Upper lobe of left lung (tissue), 6 donors: Measurements from ENCODE around the gene DNMT3A. TPM values are rescaled to one million over a fixed set of nuclear protein-coding genes. Genes with fewer than 3 reads are reported as not detected.

ENCODE experiments used
- ATAC-seq, 2 donors: fragments of 200-7000 bp; cut with Tn5 transposase; one replicate each; pipeline ENCODE4 v1.9.1; 2022; ENCODE audit warnings: mild to moderate bottlenecking in 2 of 2, moderate library complexity in 2 of 2; ENCODE audit not compliant: low FRiP score in 2 of 2
- DNase-seq, 2 donors: peaks; one replicate each; pipeline ENCODE4 v3.0.0-alpha.2; 2019 to 2020
- H3K27ac ChIP-seq, 4 donors: fragments of 200-600 bp; sonication (generic); one replicate each; pipeline ENCODE4 v1.5.1; 2016 to 2019
- H3K27me3 ChIP-seq, 4 donors: fragments of 200-600 bp; sonication (generic); one replicate each; pipeline ENCODE4 v1.5.1; 2017 to 2019
- H3K36me3 ChIP-seq, 4 donors: fragments of 200-600 bp; sonication (generic); one replicate each; pipeline ENCODE4 v1.5.1; 2016 to 2019
- H3K4me1 ChIP-seq, 4 donors: fragments of 200-600 bp; sonication (generic); one replicate each; pipeline ENCODE4 v1.5.1; 2018 to 2019
- H3K4me3 ChIP-seq, 4 donors: fragments of 200-600 bp; sonication (generic); one replicate each; pipeline ENCODE4 v1.5.1; 2017 to 2019; ENCODE audit warnings: mild to moderate bottlenecking in 2 of 4, moderate library complexity in 1 of 4
- H3K9me3 ChIP-seq, 4 donors: fragments of 200-600 bp; sonication (generic); one replicate each; pipeline ENCODE4 v1.5.1; 2018 to 2019
- CTCF ChIP-seq, 6 experiments: fragments of 450-650 bp in 4 of 6; fragments of 200-600 bp in 2 of 6; sonication (generic) in 2 of 6; IDR thresholded peaks; one replicate each; pipeline ENCODE4 v1.5.1; 2016 to 2019; ENCODE audit warnings: antibody characterized with exemption in 6 of 6
- EP300 ChIP-seq, 4 donors: sonication (generic); formaldehyde crosslinking; IDR thresholded peaks; one replicate each; pipeline ENCODE4 v1.5.1; 2017; ENCODE audit warnings: antibody characterized with exemption in 4 of 4, control low read depth in 2 of 4
- POLR2A ChIP-seq, 4 donors: fragments of 450-650 bp; IDR thresholded peaks; one replicate each; pipeline ENCODE4 v1.5.1; 2016 to 2017; ENCODE audit warnings: antibody characterized with exemption in 4 of 4, mild to moderate bottlenecking in 2 of 4
- POLR2AphosphoS5 ChIP-seq, 2 donors: sonication (generic); formaldehyde crosslinking; IDR thresholded peaks; one replicate each; pipeline ENCODE4 v1.5.1; 2017; ENCODE audit warnings: antibody characterized with exemption in 2 of 2
- WGBS, 2 donors: methylation state at CpG; one replicate each; pipeline ENCODE4 v1.1.5; 2017 to 2018; 5-methylcytosine and 5-hydroxymethylcytosine counted together
- total RNA-seq, 6 donors: library from RNA; depleted of rRNA in 4 of 6; stranded (reverse); fragments of >200 nt in 4 of 6; gene quantifications; one replicate each; pipeline versions ENCODE4 v1.1.0 to v1.2.1, GENCODE V29; 2016 to 2021
- donor health status: DM: no; HTN: no; CAD: no; lungs with moderate emphysema.
- donor health status: DM: no; HTN: yes; CAD: no; lungs with severe emphysema.

The DNMT3A gene
- total RNA-seq, 6 donors from 2014 or later = 7.8 to 49.2 (median 30.4) TPM

DNA sequence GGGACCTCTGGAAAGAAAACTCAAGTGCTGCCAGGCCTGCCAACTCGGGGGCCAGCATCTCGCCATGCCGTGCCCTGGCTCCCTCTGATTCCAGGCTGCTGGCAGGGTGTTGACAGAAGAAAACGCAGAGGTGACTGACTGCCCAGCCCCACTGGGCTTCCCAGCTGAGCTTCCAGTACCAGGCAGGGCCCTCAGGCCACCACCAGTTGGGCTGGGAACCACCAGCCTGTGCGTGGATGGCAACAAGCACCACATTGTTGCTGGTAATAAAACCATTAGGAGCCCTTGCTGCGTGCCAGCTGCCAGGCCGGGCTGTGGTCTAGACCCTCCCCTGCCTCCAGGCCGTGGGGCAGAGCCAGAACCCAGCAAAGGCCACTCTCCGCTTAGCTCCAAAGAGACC is 9.2 kb downstream of the DNMT3A start:
- H3K4me1 ChIP-seq = peaks cover 0 to 22% (median 2%) of the 10 kb centered on the region in 4 donors
- no peak for ATAC-seq
- no peak overlapping the region for H3K27ac ChIP-seq
- no peaks in the 10 kb centered on the region for H3K27me3 ChIP-seq
- H3K4me3 ChIP-seq = no peak overlapping the region
- DNase-seq = no peak
- no peak for TF ChIP-seq POLR2AphosphoS5 (IDR thresholded peaks at IDR 0.05)
- no peak for TF ChIP-seq CTCF (IDR thresholded peaks at IDR 0.05)
- no peak for TF ChIP-seq POLR2A (IDR thresholded peaks at IDR 0.05)
- no peak for TF ChIP-seq EP300 (IDR thresholded peaks at IDR 0.05)
- 88 to 90% methylated on average over 5 to 9 of the region's 9 CpGs for WGBS, 2 donors
- no peaks in the 10 kb centered on the region for H3K36me3 ChIP-seq
- H3K9me3 ChIP-seq = no peaks in the 10 kb centered on the region

DNA sequence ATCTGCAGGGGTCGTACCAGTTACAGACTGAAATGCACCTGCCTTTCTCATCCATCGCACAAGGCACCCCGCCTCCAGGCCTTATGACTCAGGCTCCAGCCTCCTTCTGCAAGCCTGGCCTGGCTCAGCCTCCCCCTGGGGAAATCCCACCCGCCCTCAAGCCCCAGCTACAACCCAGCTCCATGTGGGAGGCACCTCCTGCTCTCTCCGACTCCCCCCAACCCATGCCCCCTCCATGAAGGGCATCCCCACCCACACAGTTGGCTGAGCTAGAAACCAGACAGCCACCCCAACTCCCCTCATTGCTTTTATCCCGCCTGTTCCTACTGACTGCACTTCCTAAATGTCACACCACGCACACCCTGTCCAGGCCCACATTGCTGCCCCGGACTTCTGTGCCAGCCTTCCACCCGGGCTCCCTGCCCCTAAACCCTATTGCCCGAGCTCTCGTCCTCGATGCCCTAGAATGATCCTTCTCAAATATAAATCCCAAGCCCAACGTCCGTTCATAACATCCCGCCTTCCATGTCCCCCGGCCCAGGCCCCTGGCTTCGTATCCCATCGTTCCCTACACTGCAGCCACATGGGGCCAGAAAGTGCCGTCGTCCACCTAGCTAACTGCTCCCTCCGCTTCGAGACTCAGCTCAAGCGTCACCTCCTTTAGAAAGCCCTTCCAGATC is 9.9 kb downstream of the DNMT3A start:
- 89 to 91% methylated on average over 23 of the region's 23 CpGs for WGBS, 2 donors
- DNase-seq (no peak), ATAC-seq (no peak)
- H3K4me1 ChIP-seq = peaks cover 0 to 17% (median 2%) of the 10 kb centered on the region in 4 donors
- H3K27ac ChIP-seq = no peak overlapping the region
- H3K27me3 ChIP-seq = no peaks in the 10 kb centered on the region
- H3K9me3 ChIP-seq = peaks cover 0 to 4% (median under 1%) of the 10 kb centered on the region in 4 donors
- no peak overlapping the region for H3K4me3 ChIP-seq
- H3K36me3 ChIP-seq = peaks cover 0 to 3% (median 0%) of the 10 kb centered on the region in 4 donors
- no peak for TF ChIP-seq POLR2AphosphoS5 (IDR thresholded peaks at IDR 0.05)
- TF ChIP-seq CTCF (IDR thresholded peaks at IDR 0.05) = no peak
- no peak for TF ChIP-seq POLR2A (IDR thresholded peaks at IDR 0.05)
- no peak for TF ChIP-seq EP300 (IDR thresholded peaks at IDR 0.05)

- TF ChIP-seq POLR2AphosphoS5 (IDR thresholded peaks at IDR 0.05) = no peak
- TF ChIP-seq EP300 (IDR thresholded peaks at IDR 0.05) = no peak
- TF ChIP-seq CTCF (IDR thresholded peaks at IDR 0.05) = no peak
- TF ChIP-seq POLR2A (IDR thresholded peaks at IDR 0.05) = no peak
- no peak for ATAC-seq
- peaks cover 0 to 3% (median 0%) of the 10 kb centered on the region in 4 donors for H3K36me3 ChIP-seq
- H3K9me3 ChIP-seq = peaks cover 0 to 12% (median 5%) of the 10 kb centered on the region in 4 donors
- H3K27me3 ChIP-seq = no peaks in the 10 kb centered on the region
- peaks cover 0 to 9% (median 2%) of the 10 kb centered on the region in 4 donors for H3K4me1 ChIP-seq
- 89 to 91% methylated on average over 4 of the region's 4 CpGs for WGBS, 2 donors
- H3K4me3 ChIP-seq = no peak overlapping the region
- H3K27ac ChIP-seq = no peak overlapping the region
- no peak for DNase-seq
Measured at GRCh38 chr2:25330937-25331336, 10.8 kb downstream of the DNMT3A start.

GRCh38 chr2:25330273-25330672 is 11.5 kb downstream of the DNMT3A start:
- Histone ChIP-seq H3K4me1 (peaks cover 0 to 9% (median 3%) of the 10 kb centered on the region in 4 donors), H3K27ac (no peak overlapping the region), H3K9me3 (peaks cover 0 to 12% (median 5%) of the 10 kb centered on the region in 4 donors), H3K36me3 (peaks cover 0 to 3% (median 0%) of the 10 kb centered on the region in 4 donors), H3K27me3 (no peaks in the 10 kb centered on the region), H3K4me3 (no peak overlapping the region)
- TF ChIP-seq POLR2AphosphoS5 (IDR thresholded peaks at IDR 0.05) (no peak), EP300 (IDR thresholded peaks at IDR 0.05) (no peak)
- 90 to 97% methylated on average over 5 to 10 of the region's 10 CpGs for WGBS, 2 donors
- ATAC-seq (no peak), DNase-seq (no peak)

GRCh38 chr2:25328152-25329085 is 13.3 kb downstream of the DNMT3A start:
- H3K27me3 ChIP-seq = no peaks in the 10 kb centered on the region
- peaks cover 0 to 12% (median 5%) of the 10 kb centered on the region in 4 donors for H3K9me3 ChIP-seq
- peak in 1 of 2 donors; percentile 39 for ATAC-seq
- H3K36me3 ChIP-seq = peaks cover 0 to 3% (median 0%) of the 10 kb centered on the region in 4 donors
- WGBS, 2 donors = 81 to 89% methylated on average over 22 to 26 of the region's 27 CpGs
- H3K4me3 ChIP-seq = no peak overlapping the region
- TF ChIP-seq CTCF (IDR thresholded peaks at IDR 0.05) = no peak
- no peak overlapping the region for H3K27ac ChIP-seq
- peaks cover 3 to 18% (median 7%) of the 10 kb centered on the region in 4 donors for H3K4me1 ChIP-seq
- DNase-seq = no peak
